ENCODE results near the gene GNAT1. TPM values are rescaled to one million over a fixed set of nuclear protein-coding genes. Genes with fewer than 3 reads are reported as not detected.

GNAT1 gene
- total RNA-seq, 1 experiment from 2014 or later: 0.13 TPM

- peaks cover 28% of the 10 kb centered on the region for H3K4me1 Mint-ChIP-seq
- H3K36me3 Mint-ChIP-seq: no peaks in the 10 kb centered on the region
- no peaks in the 10 kb centered on the region for H3K9me3 Mint-ChIP-seq
- ChIA-PET POLR2A (no interaction called here), CTCF (interaction anchor here (1.9 kb wide), 1 partner anchor 47 kb away, joined by 6 read pairs; no protein-coding TSS in a partner anchor)
- ATAC-seq (no peak), DNase-seq (ENCODE audit: low spot score) (no peak)
- H3K27ac Mint-ChIP-seq: no peak overlapping the region
- H3K27me3 Mint-ChIP-seq (ENCODE audit: low read depth): peaks cover 3% of the 10 kb centered on the region
- TF ChIP-seq, protein P1, sequence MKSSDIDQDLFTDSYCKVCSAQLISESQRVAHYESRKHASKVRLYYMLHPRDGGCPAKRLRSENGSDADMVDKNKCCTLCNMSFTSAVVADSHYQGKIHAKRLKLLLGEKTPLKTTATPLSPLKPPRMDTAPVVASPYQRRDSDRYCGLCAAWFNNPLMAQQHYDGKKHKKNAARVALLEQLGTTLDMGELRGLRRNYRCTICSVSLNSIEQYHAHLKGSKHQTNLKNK (CRISPR knock-in tag; IDR thresholded peaks at IDR 0.05): no peak
- TF ChIP-seq EMX1 (CRISPR knock-in tag; IDR thresholded peaks at IDR 0.05) (no peak), TEAD1 (CRISPR knock-in tag; IDR thresholded peaks at IDR 0.05) (no peak), ZNF425 (CRISPR knock-in tag; conservative IDR thresholded peaks at IDR 0.05) (no peak), ZNF138 (CRISPR knock-in tag; conservative IDR thresholded peaks at IDR 0.05) (no peak), ETV6 (CRISPR knock-in tag; IDR thresholded peaks at IDR 0.05) (no peak), SMAD4 (CRISPR knock-in tag; IDR thresholded peaks at IDR 0.05) (no peak), HMGA2 (CRISPR knock-in tag; IDR thresholded peaks at IDR 0.05) (no peak)
- no peak overlapping the region for H3K4me3 Mint-ChIP-seq
These were observed 44.4 kb upstream of the GNAT1 start for GRCh38 chr3:50147016-50147415.

GRCh38 chr3:50147447-50147846 lies 44.0 kb upstream of the GNAT1 start:
- ATAC-seq: no peak
- Mint-ChIP-seq H3K27me3 (ENCODE audit: low read depth) (peaks cover 6% of the 10 kb centered on the region), H3K4me1 (peaks cover 32% of the 10 kb centered on the region), H3K9me3 (no peaks in the 10 kb centered on the region), H3K4me3 (no peak overlapping the region), H3K36me3 (no peaks in the 10 kb centered on the region), H3K27ac (no peak overlapping the region)
- DNase-seq (ENCODE audit: low spot score): no peak
- CTCF ChIA-PET: interaction anchor here (1.3 to 1.9 kb wide), 2 partner anchors 9 to 47 kb away, joined by 4 to 6 read pairs; no protein-coding TSS in a partner anchor
- TF ChIP-seq ZNF425 (CRISPR knock-in tag; conservative IDR thresholded peaks at IDR 0.05) (no peak), ZNF416 (CRISPR knock-in tag; IDR thresholded peaks at IDR 0.05) (no peak)
- POLR2A ChIA-PET: no interaction called here

GRCh38 chr3:50147861-50148260 lies 43.5 kb upstream of the GNAT1 start:
- ATAC-seq: no peak
- DNase-seq (ENCODE audit: low spot score): no peak
- no peak overlapping the region for H3K4me3 Mint-ChIP-seq
- ChIA-PET CTCF (interaction anchor here (1.3 to 1.9 kb wide), 2 partner anchors 9 to 46 kb away, joined by 4 to 6 read pairs; no protein-coding TSS in a partner anchor), POLR2A (no interaction called here)
- H3K27ac Mint-ChIP-seq: no peak overlapping the region
- H3K27me3 Mint-ChIP-seq (ENCODE audit: low read depth): peaks cover 7% of the 10 kb centered on the region
- H3K4me1 Mint-ChIP-seq: peaks cover 33% of the 10 kb centered on the region
- H3K36me3 Mint-ChIP-seq: no peaks in the 10 kb centered on the region
- H3K9me3 Mint-ChIP-seq: no peaks in the 10 kb centered on the region
- TF ChIP-seq, protein P2, sequence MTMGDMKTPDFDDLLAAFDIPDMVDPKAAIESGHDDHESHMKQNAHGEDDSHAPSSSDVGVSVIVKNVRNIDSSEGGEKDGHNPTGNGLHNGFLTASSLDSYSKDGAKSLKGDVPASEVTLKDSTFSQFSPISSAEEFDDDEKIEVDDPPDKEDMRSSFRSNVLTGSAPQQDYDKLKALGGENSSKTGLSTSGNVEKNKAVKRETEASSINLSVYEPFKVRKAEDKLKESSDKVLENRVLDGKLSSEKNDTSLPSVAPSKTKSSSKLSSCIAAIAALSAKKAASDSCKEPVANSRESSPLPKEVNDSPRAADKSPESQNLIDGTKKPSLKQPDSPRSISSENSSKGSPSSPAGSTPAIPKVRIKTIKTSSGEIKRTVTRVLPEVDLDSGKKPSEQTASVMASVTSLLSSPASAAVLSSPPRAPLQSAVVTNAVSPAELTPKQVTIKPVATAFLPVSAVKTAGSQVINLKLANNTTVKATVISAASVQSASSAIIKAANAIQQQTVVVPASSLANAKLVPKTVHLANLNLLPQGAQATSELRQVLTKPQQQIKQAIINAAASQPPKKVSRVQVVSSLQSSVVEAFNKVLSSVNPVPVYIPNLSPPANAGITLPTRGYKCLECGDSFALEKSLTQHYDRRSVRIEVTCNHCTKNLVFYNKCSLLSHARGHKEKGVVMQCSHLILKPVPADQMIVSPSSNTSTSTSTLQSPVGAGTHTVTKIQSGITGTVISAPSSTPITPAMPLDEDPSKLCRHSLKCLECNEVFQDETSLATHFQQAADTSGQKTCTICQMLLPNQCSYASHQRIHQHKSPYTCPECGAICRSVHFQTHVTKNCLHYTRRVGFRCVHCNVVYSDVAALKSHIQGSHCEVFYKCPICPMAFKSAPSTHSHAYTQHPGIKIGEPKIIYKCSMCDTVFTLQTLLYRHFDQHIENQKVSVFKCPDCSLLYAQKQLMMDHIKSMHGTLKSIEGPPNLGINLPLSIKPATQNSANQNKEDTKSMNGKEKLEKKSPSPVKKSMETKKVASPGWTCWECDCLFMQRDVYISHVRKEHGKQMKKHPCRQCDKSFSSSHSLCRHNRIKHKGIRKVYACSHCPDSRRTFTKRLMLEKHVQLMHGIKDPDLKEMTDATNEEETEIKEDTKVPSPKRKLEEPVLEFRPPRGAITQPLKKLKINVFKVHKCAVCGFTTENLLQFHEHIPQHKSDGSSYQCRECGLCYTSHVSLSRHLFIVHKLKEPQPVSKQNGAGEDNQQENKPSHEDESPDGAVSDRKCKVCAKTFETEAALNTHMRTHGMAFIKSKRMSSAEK (CRISPR knock-in tag; IDR thresholded peaks at IDR 0.05; ENCODE audit: borderline replicate concordance): no peak
- TF ChIP-seq E2F1 (CRISPR knock-in tag; IDR thresholded peaks at IDR 0.05) (no peak), PRDM15 (CRISPR knock-in tag; IDR thresholded peaks at IDR 0.05) (no peak), HMGXB4 (CRISPR knock-in tag; IDR thresholded peaks at IDR 0.05) (no peak), TEAD4 (CRISPR knock-in tag; IDR thresholded peaks at IDR 0.05) (no peak)
- TF ChIP-seq, protein P3, sequence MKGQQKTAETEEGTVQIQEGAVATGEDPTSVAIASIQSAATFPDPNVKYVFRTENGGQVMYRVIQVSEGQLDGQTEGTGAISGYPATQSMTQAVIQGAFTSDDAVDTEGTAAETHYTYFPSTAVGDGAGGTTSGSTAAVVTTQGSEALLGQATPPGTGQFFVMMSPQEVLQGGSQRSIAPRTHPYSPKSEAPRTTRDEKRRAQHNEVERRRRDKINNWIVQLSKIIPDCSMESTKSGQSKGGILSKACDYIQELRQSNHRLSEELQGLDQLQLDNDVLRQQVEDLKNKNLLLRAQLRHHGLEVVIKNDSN (CRISPR knock-in tag; IDR thresholded peaks at IDR 0.05): no peak
